ENCODE results near the gene KANSL1. TPM values are rescaled to one million over a fixed set of nuclear protein-coding genes. Genes with fewer than 3 reads are reported as not detected.

Gene KANSL1
- total RNA-seq, 2 experiments from 2014 or later: 59.3 to 59.6 TPM

DNA sequence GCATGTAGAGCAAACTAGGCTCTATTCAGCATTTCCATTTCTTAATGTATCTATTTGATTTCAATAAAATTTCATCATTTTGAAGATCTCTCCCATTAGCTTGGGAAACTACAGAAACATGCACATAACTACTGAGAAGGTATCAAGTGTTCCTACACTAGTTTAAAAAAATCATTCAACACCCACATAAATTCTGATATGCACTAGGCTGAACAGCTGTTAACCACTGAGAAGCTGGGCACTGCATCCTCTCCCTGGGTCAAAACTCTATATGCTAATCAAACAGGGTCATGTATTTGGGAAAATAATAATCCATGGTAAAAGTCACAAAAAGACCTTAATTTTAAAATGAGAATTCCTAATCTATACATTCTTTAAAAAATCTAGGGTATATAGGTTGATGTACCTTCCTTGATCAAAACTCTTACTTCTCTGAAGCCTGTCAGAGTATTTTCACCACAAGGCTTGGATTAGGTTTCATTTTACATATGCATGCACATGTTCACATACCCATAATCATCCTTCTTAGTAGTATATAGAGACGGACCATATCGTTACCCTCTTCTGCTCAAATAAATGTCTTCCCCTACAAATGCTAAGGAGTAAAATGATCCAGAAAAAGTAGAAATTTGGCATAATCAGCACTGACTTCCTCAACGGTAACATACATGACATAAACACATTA is 57.2 kb downstream of the KANSL1 start:
- CTCF ChIA-PET: interaction anchor here (1.1 kb wide), 1 partner anchor 78 kb away, joined by 3 read pairs; no protein-coding TSS in a partner anchor

DNA sequence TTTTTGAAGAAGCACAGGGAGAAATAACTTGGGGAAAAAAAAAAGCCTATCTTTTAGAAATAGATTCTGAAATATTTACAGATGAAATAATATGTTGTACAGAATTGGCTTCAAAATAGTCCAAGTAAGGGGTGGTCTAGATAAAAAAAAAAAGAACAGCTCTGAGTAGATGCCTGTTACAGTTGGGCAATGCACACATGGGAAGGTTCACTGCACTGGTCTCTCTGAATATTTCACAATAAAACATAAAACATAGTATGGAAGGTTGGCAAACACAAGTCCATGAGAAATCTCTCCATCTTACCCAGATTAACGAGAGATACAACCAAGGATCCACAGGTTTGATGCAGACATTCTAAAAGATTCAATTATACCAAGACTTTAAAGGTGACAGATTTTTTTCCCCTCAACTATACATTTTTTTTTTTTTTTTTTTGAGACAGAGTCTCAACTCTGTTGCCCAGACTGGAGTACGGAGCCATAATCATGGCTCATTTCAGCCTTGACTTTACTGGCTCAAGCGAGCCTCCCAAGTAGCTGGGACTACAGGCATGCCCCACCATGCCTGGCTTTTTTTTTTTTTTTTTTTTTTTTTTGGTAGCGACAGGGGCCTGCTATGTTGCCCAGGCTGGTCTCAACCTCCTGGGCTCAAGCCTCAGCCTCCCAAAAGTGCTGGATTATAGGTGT is 58.0 kb downstream of the KANSL1 start:
- ChIA-PET CTCF (interaction anchor here (0.7 to 1.1 kb wide), 2 partner anchors 29 to 77 kb away, joined by 3 read pairs; no protein-coding TSS in a partner anchor), POLR2A (interaction anchor here (0.6 kb wide), 2 partner anchors 20 to 42 kb away, joined by 4 to 15 read pairs; no protein-coding TSS in a partner anchor)

More for the DNA sequence above, 57.2 kb downstream of the KANSL1 start:
- POLR2A ChIA-PET: interaction anchor here (0.6 kb wide), 1 partner anchor 19 kb away, joined by 15 read pairs; no protein-coding TSS in a partner anchor

GRCh38 chr17:46129302-46129701 is 63.9 kb downstream of the KANSL1 start:
- CTCF ChIA-PET: no interaction called here
- POLR2A ChIA-PET: no interaction called here

DNA sequence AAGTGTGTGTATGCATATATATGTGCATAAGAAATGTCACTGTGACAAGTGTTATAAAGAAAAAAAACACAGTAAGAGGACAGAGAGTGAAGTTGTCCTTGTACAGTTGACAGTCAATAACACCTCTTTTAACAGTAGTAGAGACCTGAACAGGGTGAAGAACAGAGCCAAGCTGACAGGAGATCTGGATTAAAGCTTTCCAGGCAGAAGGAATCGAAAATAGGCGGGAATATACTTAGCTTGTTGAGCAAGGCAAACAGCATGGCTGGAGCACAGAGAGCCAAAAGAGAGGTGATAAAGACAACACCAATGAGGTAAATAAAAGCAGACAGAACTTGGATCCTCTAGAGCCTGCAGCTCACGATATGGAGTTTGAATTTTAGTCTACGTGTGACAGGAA is 64.8 kb downstream of the KANSL1 start:
- ChIA-PET CTCF (no interaction called here), POLR2A (no interaction called here)

DNA sequence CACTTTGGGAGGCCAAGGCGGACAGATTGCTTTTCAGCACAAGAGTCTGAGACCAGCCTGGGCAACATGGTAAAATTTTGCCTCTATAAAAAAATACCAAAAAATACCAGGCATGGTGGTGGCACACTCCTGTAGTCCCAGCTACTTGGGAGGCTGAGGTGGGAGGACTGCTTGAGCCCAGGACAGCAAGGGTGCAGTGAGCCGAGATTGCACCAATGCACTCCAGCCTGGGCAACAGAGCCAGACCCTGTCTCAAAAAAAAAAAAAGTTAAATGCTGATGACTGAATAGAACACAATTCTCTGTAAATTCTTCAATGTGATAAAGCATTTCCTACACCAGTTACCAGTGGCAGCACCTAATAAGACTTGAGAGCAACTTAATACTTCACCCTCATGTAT is 65.7 kb downstream of the KANSL1 start:
- POLR2A ChIA-PET: no interaction called here

GRCh38 chr17:46126840-46127239 is 66.4 kb downstream of the KANSL1 start:
- CTCF ChIA-PET: interaction anchor here (0.9 to 1.1 kb wide), 2 partner anchors 36 to 82 kb away, joined by 3 to 4 read pairs; no protein-coding TSS in a partner anchor
- POLR2A ChIA-PET: no interaction called here

More for the DNA sequence above, 65.7 kb downstream of the KANSL1 start:
- CTCF ChIA-PET: no interaction called here

DNA sequence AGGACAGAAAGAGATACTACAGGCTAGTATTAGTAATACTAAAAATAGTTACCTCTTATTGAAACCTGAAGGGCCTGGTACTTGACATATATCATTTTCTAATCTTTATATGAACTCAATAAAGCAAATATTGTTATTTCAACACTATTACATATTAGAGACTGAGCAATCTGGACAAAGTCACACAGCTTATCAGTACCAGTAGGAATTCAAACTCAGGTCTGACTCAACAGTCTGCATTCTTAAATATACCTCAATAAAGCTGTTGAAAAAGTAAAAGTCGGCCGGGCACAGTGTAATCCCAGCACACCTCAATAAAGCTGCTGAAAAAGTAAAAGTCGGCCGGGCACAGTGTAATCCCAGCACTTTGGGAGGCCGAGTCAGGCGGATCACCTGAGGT is 67.4 kb downstream of the KANSL1 start:
- CTCF ChIA-PET: interaction anchor here (1.1 kb wide), 1 partner anchor 81 kb away, joined by 3 read pairs; no protein-coding TSS in a partner anchor
- POLR2A ChIA-PET: no interaction called here

DNA sequence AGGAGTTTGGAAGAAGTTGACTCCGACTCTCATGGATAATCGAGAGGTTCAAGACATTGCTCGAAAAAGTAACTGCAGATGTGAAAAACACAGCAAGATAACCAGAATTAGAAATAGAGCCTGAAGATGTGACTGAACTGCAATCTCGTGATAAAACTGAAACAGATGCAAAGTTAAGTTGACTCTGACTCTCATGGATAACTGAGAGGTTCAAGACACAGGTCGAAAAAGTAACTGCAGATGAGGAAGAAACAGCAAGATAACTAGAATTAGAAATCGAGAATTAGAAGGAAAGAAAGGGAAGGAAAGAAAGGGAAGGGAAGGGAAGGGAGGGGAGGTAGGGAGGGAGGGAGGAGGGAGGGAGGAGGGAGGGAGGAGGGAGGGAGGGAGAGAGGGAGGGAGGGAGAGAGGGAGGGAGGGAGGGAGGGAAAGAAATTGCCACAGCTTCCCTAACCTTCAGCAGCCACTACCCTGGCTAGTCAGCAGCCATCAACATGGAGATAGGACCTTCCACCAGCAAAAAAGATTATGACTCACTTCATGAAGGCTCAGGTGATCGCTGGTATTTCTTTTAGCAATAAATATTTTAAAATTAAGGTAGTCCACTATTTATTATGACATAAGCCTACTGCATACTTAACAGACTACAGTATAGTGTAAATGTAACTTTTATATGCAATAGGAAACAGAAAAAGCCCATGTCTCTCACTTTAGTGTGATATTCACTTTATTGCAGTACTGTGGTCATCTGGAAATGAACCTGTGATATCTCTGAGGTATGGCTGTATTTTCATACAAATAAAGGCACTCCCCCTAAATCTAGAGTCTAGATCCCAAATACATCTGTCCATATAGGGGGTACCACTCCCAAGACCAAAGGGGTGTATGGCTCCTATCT is 68.3 kb downstream of the KANSL1 start:
- CTCF ChIA-PET: no interaction called here
- POLR2A ChIA-PET: no interaction called here

GRCh38 chr17:46123607-46124006 is 69.6 kb downstream of the KANSL1 start:
- CTCF ChIA-PET: interaction anchor here (0.9 kb wide), 1 partner anchor 32 kb away, joined by 4 read pairs; no protein-coding TSS in a partner anchor
- POLR2A ChIA-PET: no interaction called here

GRCh38 chr17:46122486-46122871 is 70.8 kb downstream of the KANSL1 start:
- ChIA-PET CTCF (no interaction called here), POLR2A (no interaction called here)

GRCh38 chr17:46121841-46122485 is 71.3 kb downstream of the KANSL1 start:
- CTCF ChIA-PET: no interaction called here
- POLR2A ChIA-PET: no interaction called here

GRCh38 chr17:46121165-46121764 is 72.0 kb downstream of the KANSL1 start:
- POLR2A ChIA-PET: interaction anchor here (0.7 kb wide), 1 partner anchor 12 kb away, joined by 3 read pairs; no protein-coding TSS in a partner anchor

DNA sequence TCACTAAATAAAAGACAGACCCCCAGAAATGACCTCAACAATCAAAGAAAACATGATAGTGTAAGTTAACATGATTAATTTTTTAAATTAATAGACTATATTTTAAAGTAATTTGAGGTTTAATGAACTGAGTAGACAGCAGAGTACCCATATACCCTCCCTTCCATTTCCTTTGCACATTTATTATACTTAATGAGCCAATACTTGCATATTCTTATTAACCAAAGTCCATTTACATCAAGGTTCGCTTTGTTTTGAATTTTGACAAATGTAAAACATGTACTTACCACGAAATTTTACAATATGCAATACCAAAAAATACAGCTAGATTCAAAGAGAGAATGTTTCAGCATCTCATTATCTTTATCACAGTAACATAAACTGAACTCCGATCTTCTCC is 72.7 kb downstream of the KANSL1 start:
- POLR2A ChIA-PET: no interaction called here

More at GRCh38 chr17:46121165-46121764, 72.0 kb downstream of the KANSL1 start:
- CTCF ChIA-PET: no interaction called here

GRCh38 chr17:46120078-46120477 is 73.2 kb downstream of the KANSL1 start:
- POLR2A ChIA-PET: no interaction called here
- CTCF ChIA-PET: interaction anchor here (1.2 kb wide), 1 partner anchor 73 kb away, joined by 5 read pairs; the partner anchor contains the start of gene KANSL1

More for the DNA sequence above, 72.7 kb downstream of the KANSL1 start:
- CTCF ChIA-PET: no interaction called here

DNA sequence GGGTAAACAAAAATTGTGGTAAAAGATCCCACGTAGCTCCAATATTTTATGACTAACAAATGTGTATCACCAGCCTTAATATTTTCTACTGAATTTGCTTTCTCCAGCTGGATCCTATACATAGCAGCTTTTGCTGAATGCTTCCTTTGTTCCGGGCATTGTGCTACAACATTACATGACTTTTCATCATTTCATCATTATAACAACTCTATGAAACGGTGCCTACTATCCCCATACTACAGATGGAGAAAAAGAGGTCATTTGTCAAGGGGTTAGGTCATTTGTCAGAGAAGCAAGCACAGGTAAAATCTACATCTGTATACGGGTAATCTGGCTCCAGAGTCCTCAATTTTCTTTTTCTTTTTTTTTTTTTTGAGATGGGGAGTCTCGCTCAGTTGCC is 74.3 kb downstream of the KANSL1 start:
- ChIA-PET CTCF (interaction anchor here (1.2 kb wide), 1 partner anchor 74 kb away, joined by 5 read pairs; the partner anchor contains the start of gene KANSL1), POLR2A (no interaction called here)

GRCh38 chr17:46117850-46118696 is 75.2 kb downstream of the KANSL1 start:
- CTCF ChIA-PET: no interaction called here
- POLR2A ChIA-PET: no interaction called here

- POLR2A ChIA-PET: no interaction called here
These were observed 76.1 kb downstream of the KANSL1 start for GRCh38 chr17:46117117-46117516.

DNA sequence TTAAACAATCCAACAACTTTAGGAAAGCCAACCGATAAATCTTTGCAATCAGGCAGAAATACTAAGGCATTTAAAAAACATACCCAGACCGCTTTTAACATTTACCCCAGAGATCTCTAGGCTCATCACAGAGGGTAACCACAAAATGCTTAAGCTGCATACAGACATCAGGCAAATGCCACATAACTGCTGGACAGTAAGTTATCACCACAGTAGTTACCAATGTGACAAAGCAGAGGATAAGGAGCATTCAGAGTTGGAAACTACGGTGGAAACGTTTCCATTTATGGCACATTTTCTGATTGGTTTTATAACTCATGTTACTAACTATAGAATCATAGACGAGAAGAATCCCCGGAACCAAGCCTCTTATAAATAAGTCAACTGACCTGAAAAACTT is 77.5 kb downstream of the KANSL1 start:
- CTCF ChIA-PET: no interaction called here
- POLR2A ChIA-PET: no interaction called here

More at GRCh38 chr17:46117117-46117516, 76.1 kb downstream of the KANSL1 start:
- CTCF ChIA-PET: interaction anchor here (0.6 kb wide), 1 partner anchor 37 kb away, joined by 3 read pairs; no protein-coding TSS in a partner anchor
